A673 (cell line): ENCODE measurements around the gene PDE6B.

Experiments used
- CTCF ChIP-seq: fragments of 300-800, 200-600 bp; sonication (generic); conservative IDR thresholded peaks from 2 replicates; pipeline ENCODE4 v1.5.1; 2017; ENCODE audit warnings: low read depth, mild to moderate bottlenecking, antibody characterized with exemption, low read length, moderate library complexity, mixed read lengths
- EZH2 ChIP-seq: fragments of 200-600 bp; sonication (generic); IDR thresholded peaks from 2 replicates; pipeline ENCODE4 v1.6.1; 2017; ENCODE audit warnings: borderline replicate concordance, low read depth, mild to moderate bottlenecking, mixed read lengths, antibody characterized with exemption, low read length; ENCODE audit not compliant: poor library complexity, severe bottlenecking

GRCh38 chr4:625631-626161 lies 323 bp downstream of the PDE6B start:
- TF ChIP-seq EZH2 (no peak), CTCF (no peak)
